Measurements from ENCODE around the gene CD300A. TPM values are rescaled to one million over a fixed set of nuclear protein-coding genes. Genes with fewer than 3 reads are reported as not detected.

The CD300A gene
- total RNA-seq, result 10 to 100 TPM in 1 of 9 donors, 1 to 10 TPM in 6, under 1 TPM in 2; 0.64 to 23.2 (median 1.8) TPM
- 1 to 10 TPM in 1 of 2 donors, under 1 TPM in 1; 0.72 to 1.5 TPM for polyA plus RNA-seq
- long read RNA-seq, donor 1, partial matches to known transcripts, result 1 of 3 reads
- long read RNA-seq, donor 1, other reads (novel, unspliced or antisense), result 2 of 3 reads
- long read RNA-seq, donor 2, partial matches to known transcripts, result 1 of 5 reads
- long read RNA-seq, donor 2, other reads (novel, unspliced or antisense), result 2 of 5 reads
- long read RNA-seq, donor 3, partial matches to known transcripts, result 0 of 1 reads
- long read RNA-seq, donor 3, other reads (novel, unspliced or antisense), result 0 of 1 reads

GRCh38 chr17:74466111-74466827, at the start of gene CD300A:
Gene CD300A (plus strand): TSS chr17:74466634. CDS start chr17:74466704, 70 bp downstream.
- intact Hi-C loops (cut with DNase I), result no loop called here
- Histone ChIP-seq H3K9me3 (no peaks in the 10 kb centered on the region), H3K36me3 (peaks cover 0 to 5% (median 0%) of the 10 kb centered on the region in 9 donors), H3K27me3 (peaks cover 0 to 29% (median 12%) of the 10 kb centered on the region in 9 donors), H3K4me1 (peaks cover 0 to 56% (median 4%) of the 10 kb centered on the region in 12 donors), H3K4me3 (peak within 1 kb of the TSS in 10 of 12 donors; percentile 8 to 66 (median 44)), H3K27ac (peak within 1 kb of the TSS in 6 of 12 donors; percentile 11 to 91 (median 35))
- 12 to 25% (median 16%) methylated on average over 22 to 25 of the region's 25 CpGs for WGBS, 4 donors
- ATAC-seq, result peak in 3 of 4 donors; percentile 31 to 58 (median 55)
- DNase-seq, result peak in 4 of 5 donors; percentile 60 to 80 (median 66)
- TF ChIP-seq POLR2A (IDR thresholded peaks at IDR 0.05) (no peak), CTCF (IDR thresholded peaks at IDR 0.05) (no peak)

- no peaks in the 10 kb centered on the region for H3K4me1 ChIP-seq
- H3K27ac ChIP-seq, result no peak overlapping the region
- ATAC-seq, result no peak
- no peaks in the 10 kb centered on the region for H3K9me3 ChIP-seq
- intact Hi-C loops (cut with DNase I), result no loop called here
- 78 to 88% (median 83%) methylated on average over 12 of the region's 12 CpGs for WGBS, 4 donors
- TF ChIP-seq CTCF (IDR thresholded peaks at IDR 0.05) (no peak), POLR2A (IDR thresholded peaks at IDR 0.05) (no peak)
- no peaks in the 10 kb centered on the region for H3K36me3 ChIP-seq
- no peaks in the 10 kb centered on the region for H3K27me3 ChIP-seq
- no peak for DNase-seq
- H3K4me3 ChIP-seq, result no peak overlapping the region
Observed at GRCh38 chr17:74417178-74418045, 49.0 kb upstream of the CD300A start.

- intact Hi-C loops (cut with DNase I), result loop anchor here in 1 of 10 donors (5.0 kb wide), 1 partner anchor 33 kb away; no protein-coding TSS in a partner anchor
- WGBS, 4 donors, result 76 to 82% (median 80%) methylated on average over 10 of the region's 10 CpGs
- H3K27ac ChIP-seq, result no peak overlapping the region
- H3K4me1 ChIP-seq, result peaks cover 0 to 7% (median 0%) of the 10 kb centered on the region in 12 donors
- H3K4me3 ChIP-seq, result no peak overlapping the region
- TF ChIP-seq POLR2A (IDR thresholded peaks at IDR 0.05) (no peak), CTCF (IDR thresholded peaks at IDR 0.05) (no peak)
- DNase-seq, result no peak
- H3K9me3 ChIP-seq, result no peaks in the 10 kb centered on the region
- ATAC-seq, result no peak
- no peaks in the 10 kb centered on the region for H3K27me3 ChIP-seq
- H3K36me3 ChIP-seq, result no peaks in the 10 kb centered on the region
Observed at GRCh38 chr17:74419928-74420411, 46.5 kb upstream of the CD300A start.
